Keratinocyte (primary cell): ENCODE results near the gene C19orf73.

Experiments used
- EZH2 ChIP-seq: IDR thresholded peaks from one replicate; pipeline ENCODE4 v1.6.1; 2012; ENCODE audit warnings: inconsistent platforms, mild to moderate bottlenecking, low read length, moderate library complexity
- TF ChIP-seq, protein P1 (sequence below), 3 experiments: IDR thresholded peaks in 1 of 3; conservative IDR thresholded peaks in 1 of 3; optimal IDR thresholded peaks in 1 of 3; 2 replicates in 2 of 3; 3 replicates in 1 of 3; pipeline versions ENCODE3 to v1.5.1; 2011; ENCODE audit warnings: low read length in 3 of 3, mild to moderate bottlenecking in 3 of 3, moderate library complexity in 2 of 3, control low read depth in 1 of 3, inconsistent platforms in 1 of 3; ENCODE audit not compliant: insufficient read depth in 2 of 3; ENCODE audit errors: extremely low read depth in 1 of 3

DNA sequence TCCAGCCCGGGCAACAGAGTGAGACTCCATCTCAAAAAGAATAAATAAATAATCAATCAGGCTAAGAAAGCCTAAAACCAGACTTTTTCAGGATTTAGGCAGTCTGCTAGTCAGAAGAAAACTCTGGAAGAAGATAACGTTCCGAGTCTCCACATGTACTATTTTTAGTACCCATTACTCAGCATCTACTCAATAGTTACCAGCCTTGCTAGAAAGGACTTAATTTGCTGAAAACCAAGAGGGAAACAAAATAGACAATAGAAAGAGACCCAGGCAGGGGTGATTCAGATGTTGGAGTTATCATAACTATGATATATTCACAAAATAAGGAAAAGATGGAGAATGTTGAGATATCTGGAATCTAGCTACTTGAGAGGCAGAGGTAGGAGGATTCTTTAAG lies 8.4 kb downstream of the C19orf73 start:
- TF ChIP-seq, protein P1, sequence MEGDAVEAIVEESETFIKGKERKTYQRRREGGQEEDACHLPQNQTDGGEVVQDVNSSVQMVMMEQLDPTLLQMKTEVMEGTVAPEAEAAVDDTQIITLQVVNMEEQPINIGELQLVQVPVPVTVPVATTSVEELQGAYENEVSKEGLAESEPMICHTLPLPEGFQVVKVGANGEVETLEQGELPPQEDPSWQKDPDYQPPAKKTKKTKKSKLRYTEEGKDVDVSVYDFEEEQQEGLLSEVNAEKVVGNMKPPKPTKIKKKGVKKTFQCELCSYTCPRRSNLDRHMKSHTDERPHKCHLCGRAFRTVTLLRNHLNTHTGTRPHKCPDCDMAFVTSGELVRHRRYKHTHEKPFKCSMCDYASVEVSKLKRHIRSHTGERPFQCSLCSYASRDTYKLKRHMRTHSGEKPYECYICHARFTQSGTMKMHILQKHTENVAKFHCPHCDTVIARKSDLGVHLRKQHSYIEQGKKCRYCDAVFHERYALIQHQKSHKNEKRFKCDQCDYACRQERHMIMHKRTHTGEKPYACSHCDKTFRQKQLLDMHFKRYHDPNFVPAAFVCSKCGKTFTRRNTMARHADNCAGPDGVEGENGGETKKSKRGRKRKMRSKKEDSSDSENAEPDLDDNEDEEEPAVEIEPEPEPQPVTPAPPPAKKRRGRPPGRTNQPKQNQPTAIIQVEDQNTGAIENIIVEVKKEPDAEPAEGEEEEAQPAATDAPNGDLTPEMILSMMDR (optimal IDR thresholded peaks at IDR 0.05 in 1 of 3, IDR thresholded peaks at IDR 0.05 in 1 of 3, conservative IDR thresholded peaks at IDR 0.05 in 1 of 3; ENCODE audit: extremely low read depth in 1 of 3, insufficient read depth in 2 of 3, low read length in 3 of 3): no peak
- no peak for TF ChIP-seq EZH2
